T-helper 17 cell (primary cell): ENCODE results near the gene AOAH. TPM values are rescaled to one million over a fixed set of nuclear protein-coding genes. Genes with fewer than 3 reads are reported as not detected.
"Not testable (repeated sequence)": the region's sequence is repeated elsewhere in the genome, so short reads cannot be mapped to it uniquely, and the experiment has no call there.

Source experiments
- ATAC-seq: fragments of 150-1000 bp; cut with Tn5 transposase; 2 replicates; pipeline ENCODE4 v1.10.0; 2021; ENCODE audit warnings: mild to moderate bottlenecking, moderate library complexity
- DNase-seq, 3 donors: peaks; one replicate each; pipeline versions ENCODE4 v3.0.0 to v3.0.0-alpha.2; 2020 to 2021
- H3K9me3 ChIP-seq: one replicate; pipeline ENCODE4 v1.7.0; 2013; ENCODE audit warnings: low read length, mild to moderate bottlenecking; ENCODE audit not compliant: control insufficient read depth, poor library complexity, severe bottlenecking
- H3K27ac Mint-ChIP-seq: one replicate; pipeline ENCODE4 v1.8.0; 2022; ENCODE audit warnings: mild to moderate bottlenecking, moderate library complexity, mixed read lengths
- H3K27me3 Mint-ChIP-seq: one replicate; pipeline ENCODE4 v1.8.0; 2022; ENCODE audit warnings: mixed read lengths
- H3K36me3 Mint-ChIP-seq: one replicate; pipeline ENCODE4 v1.8.0; 2022; ENCODE audit warnings: low read depth, mixed read lengths
- H3K4me1 Mint-ChIP-seq: one replicate; pipeline ENCODE4 v1.8.0; 2022; ENCODE audit warnings: mild to moderate bottlenecking, mixed read lengths
- H3K4me3 Mint-ChIP-seq: one replicate; pipeline ENCODE4 v1.8.0; 2022; ENCODE audit warnings: mild to moderate bottlenecking, moderate library complexity, mixed read lengths
- total RNA-seq, 4 donors: library from RNA in 2 of 4; stranded (reverse) in 2 of 4; gene quantifications; one replicate each; pipeline ENCODE4 v1.2.3 and lab custom pipeline; 2022 to 2026

Gene AOAH
- total RNA-seq, 2 donors from 2014 or later, result 2.6 to 7.0 TPM

GRCh38 chr7:36730046-36730445, 5.8 kb upstream of the AOAH start:
- DNase-seq (no peak), ATAC-seq (no peak)
- no peaks in the 10 kb centered on the region for H3K9me3 ChIP-seq
- no peak overlapping the region for H3K27ac Mint-ChIP-seq
- no peaks in the 10 kb centered on the region for H3K36me3 Mint-ChIP-seq
- no peak overlapping the region for H3K4me3 Mint-ChIP-seq
- H3K27me3 Mint-ChIP-seq, result no peaks in the 10 kb centered on the region
- peaks cover 9% of the 10 kb centered on the region for H3K4me1 Mint-ChIP-seq

GRCh38 chr7:36728143-36728542, 3.8 kb upstream of the AOAH start:
- Mint-ChIP-seq H3K27me3 (no peaks in the 10 kb centered on the region), H3K4me1 (peaks cover 25% of the 10 kb centered on the region), H3K36me3 (no peaks in the 10 kb centered on the region), H3K27ac (no peak overlapping the region), H3K4me3 (peak overlapping the region; percentile 25)
- no peak for ATAC-seq
- H3K9me3 ChIP-seq, result no peaks in the 10 kb centered on the region
- DNase-seq, result no peak

- Mint-ChIP-seq H3K36me3 (no peaks in the 10 kb centered on the region), H3K4me1 (peaks cover 27% of the 10 kb centered on the region), H3K27ac (peak overlapping the region; percentile 87), H3K4me3 (no peak overlapping the region), H3K27me3 (no peaks in the 10 kb centered on the region)
- H3K9me3 ChIP-seq, result no peaks in the 10 kb centered on the region
- ATAC-seq (no peak), DNase-seq (no peak)
These were observed 2.7 kb upstream of the AOAH start for GRCh38 chr7:36726806-36727503.

DNA sequence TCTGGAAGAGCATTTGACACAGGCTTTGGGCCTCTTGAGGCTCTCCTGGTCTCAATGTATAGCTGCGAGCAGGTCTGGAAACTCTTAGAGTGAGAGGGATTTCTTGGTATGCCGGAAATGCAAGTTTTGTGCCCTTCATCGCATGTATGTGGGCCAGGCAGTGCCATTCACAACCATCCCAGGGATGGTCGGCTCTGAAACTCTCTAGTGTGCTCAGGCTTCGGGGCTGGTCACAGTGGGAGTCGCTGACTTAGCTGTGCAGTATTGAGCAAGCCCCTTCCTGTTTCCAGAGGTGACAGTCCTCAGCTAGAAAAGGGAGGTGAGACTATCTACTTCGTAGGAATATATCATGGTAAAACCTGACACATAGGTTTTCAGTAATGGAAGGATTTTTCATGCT, 2.0 kb upstream of the AOAH start:
- Mint-ChIP-seq H3K4me3 (no peak overlapping the region), H3K36me3 (no peaks in the 10 kb centered on the region), H3K27me3 (no peaks in the 10 kb centered on the region), H3K4me1 (peaks cover 28% of the 10 kb centered on the region), H3K27ac (peak overlapping the region; percentile 87)
- ATAC-seq, result no peak
- DNase-seq, result no peak
- H3K9me3 ChIP-seq, result no peaks in the 10 kb centered on the region

DNA sequence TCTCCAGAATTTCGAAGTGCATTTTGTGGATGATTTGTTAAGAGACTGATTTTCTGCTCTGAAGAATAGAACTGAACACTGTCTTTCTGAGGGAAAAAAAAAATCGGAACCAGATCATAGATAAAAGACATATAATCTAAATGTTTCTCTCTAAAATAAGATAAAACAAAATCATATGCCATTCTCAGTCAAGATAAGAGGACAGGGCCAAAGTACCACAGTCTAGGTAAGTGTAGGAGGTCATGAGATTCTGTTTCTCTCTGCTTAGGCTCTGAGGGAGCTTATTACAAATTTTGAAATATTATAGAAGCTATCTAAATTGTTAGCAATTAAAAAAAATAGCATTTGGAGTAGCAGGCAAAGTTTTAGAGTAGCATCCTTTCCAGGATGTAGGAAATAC, 702 bp upstream of the AOAH start:
- no peaks in the 10 kb centered on the region for H3K27me3 Mint-ChIP-seq

GRCh38 chr7:36723291-36723690, 1.0 kb downstream of the AOAH start:
- H3K4me3 Mint-ChIP-seq, result peak overlapping the region; percentile 43
- peaks cover 36% of the 10 kb centered on the region for H3K4me1 Mint-ChIP-seq
- no peaks in the 10 kb centered on the region for H3K36me3 Mint-ChIP-seq
- no peak for ATAC-seq
- no peak for DNase-seq
- H3K27me3 Mint-ChIP-seq, result no peaks in the 10 kb centered on the region
- no peaks in the 10 kb centered on the region for H3K9me3 ChIP-seq
- H3K27ac Mint-ChIP-seq, result peak overlapping the region; percentile 87

More for the DNA sequence above, 702 bp upstream of the AOAH start:
- DNase-seq (no peak), ATAC-seq (no peak)
- H3K4me1 Mint-ChIP-seq, result peaks cover 36% of the 10 kb centered on the region
- peak overlapping the region; percentile 87 for H3K27ac Mint-ChIP-seq
- H3K36me3 Mint-ChIP-seq, result no peaks in the 10 kb centered on the region
- H3K9me3 ChIP-seq, result no peaks in the 10 kb centered on the region
- peak overlapping the region; percentile 83 for H3K4me3 Mint-ChIP-seq

DNA sequence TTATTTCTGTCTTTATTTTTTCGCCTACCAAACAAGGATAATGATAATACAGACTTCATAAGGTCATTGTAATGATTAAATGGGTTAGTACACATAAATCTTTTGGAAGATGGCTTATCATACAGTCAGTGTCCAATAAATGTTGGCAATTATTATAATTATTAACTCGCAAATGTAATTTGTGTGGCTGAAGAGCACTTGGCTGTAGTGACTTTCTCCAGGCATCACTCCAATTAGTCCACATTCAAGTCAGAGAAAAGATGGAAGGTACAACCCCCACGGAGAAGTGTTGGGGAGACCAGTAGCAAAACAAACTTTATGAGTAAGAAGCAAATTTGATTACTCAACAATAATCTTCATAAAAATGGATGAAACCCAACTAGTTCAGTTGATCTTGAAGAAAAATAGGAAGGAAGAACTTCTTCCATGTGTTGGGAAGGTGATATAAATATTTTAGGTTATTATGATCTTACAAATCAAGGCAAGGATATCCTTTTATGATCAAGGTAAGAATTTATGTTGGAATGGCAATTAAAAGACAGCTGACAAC, 5.1 kb downstream of the AOAH start:
- H3K27ac Mint-ChIP-seq, result no peak overlapping the region
- peaks cover 19% of the 10 kb centered on the region for H3K4me1 Mint-ChIP-seq
- no peaks in the 10 kb centered on the region for H3K9me3 ChIP-seq
- H3K36me3 Mint-ChIP-seq, result no peaks in the 10 kb centered on the region
- no peak for DNase-seq
- no peak for ATAC-seq
- H3K4me3 Mint-ChIP-seq, result no peak overlapping the region
- no peaks in the 10 kb centered on the region for H3K27me3 Mint-ChIP-seq

DNA sequence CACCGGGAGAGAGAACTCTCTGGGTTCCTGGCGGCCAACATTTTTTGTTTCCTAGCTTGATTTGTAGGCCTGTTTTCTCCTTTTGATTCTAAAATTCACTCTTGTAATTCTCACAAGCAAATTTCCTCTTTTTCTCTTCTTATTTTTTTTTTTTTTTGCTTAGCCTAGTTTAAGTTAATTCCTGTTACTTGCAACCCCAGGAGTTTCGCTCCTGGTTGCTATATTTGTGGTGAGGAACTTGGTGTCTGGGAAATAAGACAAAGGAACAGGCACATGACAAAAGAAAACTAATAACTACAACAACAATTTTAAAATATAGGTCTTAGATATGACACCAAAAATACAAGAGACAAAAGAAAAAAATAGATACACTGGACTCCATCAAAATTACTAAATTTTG, 6.7 kb downstream of the AOAH start:
- ATAC-seq (no peak), DNase-seq (no peak)
- peak overlapping the region; percentile 2 for H3K27ac Mint-ChIP-seq
- peaks cover 9% of the 10 kb centered on the region for H3K4me1 Mint-ChIP-seq
- no peaks in the 10 kb centered on the region for H3K36me3 Mint-ChIP-seq
- no peak overlapping the region for H3K4me3 Mint-ChIP-seq
- no peaks in the 10 kb centered on the region for H3K27me3 Mint-ChIP-seq
- no peaks in the 10 kb centered on the region for H3K9me3 ChIP-seq

GRCh38 chr7:36716802-36717201, 7.5 kb downstream of the AOAH start:
- not testable (repeated sequence) for ATAC-seq, H3K27ac Mint-ChIP-seq, H3K4me3 Mint-ChIP-seq, H3K9me3 ChIP-seq, DNase-seq, H3K36me3 Mint-ChIP-seq, H3K27me3 Mint-ChIP-seq, H3K4me1 Mint-ChIP-seq

DNA sequence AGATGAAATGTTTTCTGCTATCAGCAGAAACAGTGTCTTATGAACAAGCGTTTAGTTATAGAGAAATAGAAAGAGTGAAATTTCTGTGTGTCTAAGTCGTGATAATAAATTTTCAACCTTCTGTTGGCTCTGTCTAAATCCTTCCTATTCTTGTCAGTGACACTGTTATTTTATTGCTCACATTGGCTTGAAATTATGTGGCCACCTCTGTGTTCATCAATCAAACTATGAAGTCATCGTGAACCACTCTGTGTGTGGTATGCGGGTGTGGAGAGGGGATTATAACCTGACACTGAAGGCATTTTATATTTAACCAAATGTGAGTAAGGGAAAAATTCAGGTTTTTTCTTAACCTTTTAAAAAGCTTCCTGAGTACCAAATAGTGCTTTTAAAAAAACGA, 12.3 kb downstream of the AOAH start:
- no peak overlapping the region for H3K27ac Mint-ChIP-seq
- no peak overlapping the region for H3K4me3 Mint-ChIP-seq
- peaks cover 5% of the 10 kb centered on the region for H3K27me3 Mint-ChIP-seq
- no peaks in the 10 kb centered on the region for H3K4me1 Mint-ChIP-seq
- no peaks in the 10 kb centered on the region for H3K9me3 ChIP-seq
- DNase-seq (no peak), ATAC-seq (no peak)
- H3K36me3 Mint-ChIP-seq, result peaks cover 4% of the 10 kb centered on the region

GRCh38 chr7:36711256-36711655, 13.0 kb downstream of the AOAH start:
- DNase-seq, result no peak

DNA sequence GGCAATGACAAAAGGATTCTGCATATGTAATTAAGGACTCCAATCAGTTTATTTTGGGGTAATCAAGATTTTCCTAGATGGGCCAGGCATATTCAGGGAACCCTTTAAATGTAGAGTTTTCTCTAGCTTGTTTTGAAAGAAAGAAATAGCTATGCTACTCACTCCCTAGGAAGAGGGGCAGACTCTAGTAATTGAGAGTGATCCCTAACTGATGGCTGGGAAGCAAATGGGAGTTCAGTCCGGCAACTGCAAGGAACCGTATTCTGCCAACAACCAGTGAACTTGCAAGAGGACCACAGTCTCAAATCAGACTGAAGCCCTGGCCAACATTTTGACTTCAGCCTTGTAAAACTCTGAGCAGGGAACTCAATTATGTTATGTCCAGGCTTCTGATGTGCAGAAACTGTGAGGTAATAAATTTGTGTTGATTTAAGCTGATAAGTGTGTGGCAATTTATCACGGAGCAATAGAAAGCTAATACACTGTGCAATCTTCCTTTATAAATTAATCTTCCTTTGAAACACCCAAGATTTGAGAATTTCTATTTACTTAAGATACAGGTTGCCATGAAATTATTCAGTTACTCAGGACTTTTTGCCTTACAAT, 14.0 kb downstream of the AOAH start:
- Mint-ChIP-seq H3K27me3 (peaks cover 5% of the 10 kb centered on the region), H3K27ac (no peak overlapping the region), H3K4me3 (no peak overlapping the region), H3K36me3 (peaks cover 6% of the 10 kb centered on the region), H3K4me1 (no peaks in the 10 kb centered on the region)
- ATAC-seq, result no peak
- no peaks in the 10 kb centered on the region for H3K9me3 ChIP-seq
- no peak for DNase-seq

More at GRCh38 chr7:36711256-36711655, 13.0 kb downstream of the AOAH start:
- H3K4me3 Mint-ChIP-seq, result no peak overlapping the region
- no peaks in the 10 kb centered on the region for H3K9me3 ChIP-seq
- H3K4me1 Mint-ChIP-seq, result no peaks in the 10 kb centered on the region
- peaks cover 5% of the 10 kb centered on the region for H3K27me3 Mint-ChIP-seq
- ATAC-seq, result no peak
- H3K27ac Mint-ChIP-seq, result no peak overlapping the region
- peaks cover 6% of the 10 kb centered on the region for H3K36me3 Mint-ChIP-seq

GRCh38 chr7:36708767-36709166, 15.5 kb downstream of the AOAH start:
- no peak for ATAC-seq
- no peaks in the 10 kb centered on the region for H3K4me1 Mint-ChIP-seq
- peaks cover 12% of the 10 kb centered on the region for H3K27me3 Mint-ChIP-seq
- H3K27ac Mint-ChIP-seq, result no peak overlapping the region
- DNase-seq, result no peak
- no peaks in the 10 kb centered on the region for H3K9me3 ChIP-seq
- H3K4me3 Mint-ChIP-seq, result no peak overlapping the region
- peaks cover 6% of the 10 kb centered on the region for H3K36me3 Mint-ChIP-seq

GRCh38 chr7:36707898-36708297, 16.4 kb downstream of the AOAH start:
- H3K27ac Mint-ChIP-seq, result no peak overlapping the region
- no peak overlapping the region for H3K4me3 Mint-ChIP-seq
- no peak for ATAC-seq
- H3K9me3 ChIP-seq, result no peaks in the 10 kb centered on the region
- H3K27me3 Mint-ChIP-seq, result peaks cover 15% of the 10 kb centered on the region
- DNase-seq, result no peak
- H3K36me3 Mint-ChIP-seq, result peaks cover 6% of the 10 kb centered on the region
- H3K4me1 Mint-ChIP-seq, result no peaks in the 10 kb centered on the region
